HCT116 (cell line): ENCODE data around the gene SCGB3A2. TPM values are rescaled to one million over a fixed set of nuclear protein-coding genes. Genes with fewer than 3 reads are reported as not detected.
"Not testable (repeated sequence)": the region's sequence is repeated elsewhere in the genome, so short reads cannot be mapped to it uniquely, and the experiment has no call there.

Experiments used
- ATAC-seq: fragments of 200-7000 bp; cut with Tn5 transposase; 2 replicates; pipeline ENCODE4 v1.9.1; 2020; ENCODE audit warnings: mild to moderate bottlenecking, moderate library complexity
- BruUV-seq: library from RNA; stranded (reverse); fragments of 400-500 nt; replicated peaks from 2 replicates; lab custom pipeline; 2021; lab: Mats Ljungman, UMichigan
- CTCF ChIA-PET: fragments of 300-600 bp; sonication (Branson Sonifier 250); formaldehyde crosslinking; loops from one replicate; lab custom pipeline; 2021; ENCODE audit warnings: antibody characterized with exemption; lab: Charles Lee
- POLR2A ChIA-PET: fragments of 300-600, 350-600 bp; sonication (Branson Sonifier 250); formaldehyde crosslinking; loops from one replicate; lab custom pipeline; 2021; ENCODE audit warnings: antibody characterized with exemption; lab: Charles Lee
- RAD21 ChIA-PET, 2 experiments: fragments of 300-600 bp; sonication (Branson Sonifier 250); formaldehyde crosslinking; loops; one replicate each; lab custom pipeline; 2023; ENCODE audit warnings: low total read pairs in 2 of 2; ENCODE audit not compliant: uncharacterized antibody in 2 of 2, unreplicated experiment in 2 of 2, low non-redundant PET in 1 of 2; lab: Charles Lee
- DNase-seq: peaks from one replicate; pipeline ENCODE4 v3.0.0-alpha.2; 2010; ENCODE audit warnings: low read depth, low spot score
- H2AFZ ChIP-seq: fragments of 200-600 bp; shearing (Covaris generic), sonication (generic); 2 replicates; pipeline ENCODE4 v1.6.1; 2017; ENCODE audit warnings: low read depth, mixed run types, mixed read lengths, antibody characterized with exemption, low read length; ENCODE audit not compliant: poor library complexity, severe bottlenecking
- H3K27ac ChIP-seq: 2 replicates; pipeline ENCODE4 v1.5.1; 2012; ENCODE audit warnings: low read depth, low read length
- H3K27me3 ChIP-seq: fragments of 200-600 bp; sonication (generic); 2 replicates; pipeline ENCODE4 v1.6.1; 2016; ENCODE audit warnings: mixed run types, low read length, mixed read lengths; ENCODE audit not compliant: insufficient read depth
- H3K36me3 ChIP-seq, 2 experiments: fragments of 200-500 bp in 1 of 2; fragments of 200-600 bp in 1 of 2; sonication (Bioruptor generic) in 1 of 2; sonication (generic) in 1 of 2; 2 replicates each; pipeline versions ENCODE4 v1.5.1 to v1.6.1; 2014 to 2016; ENCODE audit warnings: low read length in 2 of 2, inconsistent platforms in 1 of 2, mixed read lengths in 1 of 2, mixed run types in 1 of 2; ENCODE audit not compliant: insufficient read depth in 2 of 2, control insufficient read depth in 1 of 2
- H3K4me1 ChIP-seq, 2 experiments: fragments of 200-600 bp in 1 of 2; sonication (generic) in 1 of 2; 2 replicates each; pipeline versions ENCODE4 v1.5.1 to v1.6.1; 2012 to 2017; ENCODE audit warnings: low read length in 2 of 2, inconsistent platforms in 1 of 2, mild to moderate bottlenecking in 1 of 2, mixed read lengths in 1 of 2, mixed run types in 1 of 2, moderate library complexity in 1 of 2; ENCODE audit not compliant: insufficient read depth in 2 of 2, control insufficient read depth in 1 of 2
- H3K4me2 ChIP-seq: fragments of 200-600 bp; sonication (generic); 2 replicates; pipeline ENCODE4 v1.6.1; 2017; ENCODE audit warnings: mixed run types, low read length, mixed read lengths
- H3K4me3 ChIP-seq, 2 experiments: fragments of 200-600 bp in 1 of 2; sonication (generic) in 1 of 2; replicated peaks in 1 of 2; 2 replicates each; pipeline ENCODE4 v1.5.1; 2011 to 2016; ENCODE audit warnings: low read length in 2 of 2, control low read depth in 1 of 2, low read depth in 1 of 2, mild to moderate bottlenecking in 1 of 2, mixed read lengths in 1 of 2, mixed run types in 1 of 2
- H3K79me2 ChIP-seq: fragments of 200-600 bp; sonication (generic); 2 replicates; pipeline ENCODE4 v1.6.1; 2017; ENCODE audit warnings: mild to moderate bottlenecking, mixed run types, low read length, moderate library complexity, mixed read lengths; ENCODE audit not compliant: insufficient read depth
- H3K9ac ChIP-seq: fragments of 200-600 bp; sonication (generic); 2 replicates; pipeline ENCODE4 v1.6.1; 2016; ENCODE audit warnings: low read length, mixed read lengths
- H3K9me2 ChIP-seq: fragments of 200-600 bp; sonication (generic), shearing (Covaris generic); 2 replicates; pipeline ENCODE4 v1.6.1; 2017; ENCODE audit warnings: mixed run types, mild to moderate bottlenecking, moderate library complexity; ENCODE audit not compliant: insufficient read depth
- H3K9me3 ChIP-seq, 2 experiments: fragments of 200-500 bp in 1 of 2; fragments of 200-600 bp in 1 of 2; sonication (Bioruptor generic) in 1 of 2; sonication (generic) in 1 of 2; 2 replicates each; pipeline ENCODE4 v1.6.1; 2014 to 2017; ENCODE audit warnings: low read length in 2 of 2, mixed read lengths in 2 of 2, inconsistent platforms in 1 of 2, low read depth in 1 of 2, mild to moderate bottlenecking in 1 of 2, mixed run types in 1 of 2, moderate library complexity in 1 of 2; ENCODE audit not compliant: control insufficient read depth in 1 of 2, insufficient read depth in 1 of 2
- H4K20me1 ChIP-seq: fragments of 200-600 bp; sonication (generic), shearing (Covaris generic); 2 replicates; pipeline ENCODE4 v1.6.1; 2017; ENCODE audit warnings: mixed run types, mild to moderate bottlenecking, moderate library complexity; ENCODE audit not compliant: insufficient read depth
- intact Hi-C: fragments of 100-400 bp; cut with micrococcal nuclease; formaldehyde crosslinking; loops from 2 replicates; pipeline ENCODE4 v1.10.0; 2022
- total RNA-seq: library from RNA; stranded (reverse); gene quantifications from one replicate; pipeline ENCODE4 v1.2.1, GENCODE V29; 2021; ENCODE audit not compliant: unreplicated experiment

The SCGB3A2 gene
- total RNA-seq, 1 experiment from 2014 or later = not detected

- H3K36me3 ChIP-seq, H3K27ac ChIP-seq, H4K20me1 ChIP-seq, H2AFZ ChIP-seq, H3K4me2 ChIP-seq, ATAC-seq, H3K27me3 ChIP-seq, H3K9me2 ChIP-seq, RAD21 ChIA-PET, H3K4me3 ChIP-seq, H3K79me2 ChIP-seq, H3K9ac ChIP-seq, H3K9me3 ChIP-seq, POLR2A ChIA-PET, BruUV-seq, CTCF ChIA-PET, DNase-seq, H3K4me1 ChIP-seq, intact Hi-C loops: not testable (repeated sequence)
Observed at GRCh38 chr5:147869892-147870291, 8.6 kb upstream of the SCGB3A2 start.

DNA sequence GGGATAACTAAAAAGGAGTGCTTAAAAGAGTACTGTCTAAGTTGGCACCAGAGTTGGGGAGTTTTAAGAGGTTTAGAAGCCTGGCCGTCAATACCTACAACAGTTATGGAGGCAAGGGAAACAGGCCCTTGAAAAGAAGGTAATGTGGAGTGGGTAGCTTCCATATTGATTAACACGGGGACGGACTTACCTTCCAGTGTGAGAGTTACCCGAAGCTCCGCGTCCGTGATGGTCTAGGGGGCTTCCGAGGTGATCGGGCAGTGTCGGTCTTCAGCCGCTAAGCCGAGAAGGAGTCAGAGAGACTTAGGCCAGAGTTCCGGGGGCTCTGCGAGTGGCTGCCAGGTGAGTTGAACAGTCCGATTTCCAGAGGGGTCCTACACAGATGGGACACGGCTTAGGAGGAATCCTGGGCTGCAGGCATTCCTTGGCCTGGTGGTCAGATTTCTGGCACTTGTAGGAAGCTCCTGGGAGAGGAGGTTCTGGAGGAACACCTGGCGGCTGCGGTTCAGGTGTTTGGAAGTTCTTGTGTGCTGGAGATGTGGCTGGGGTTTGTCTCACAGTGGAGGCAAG, 6.4 kb upstream of the SCGB3A2 start:
- H3K9me3 ChIP-seq, ATAC-seq, H3K36me3 ChIP-seq, H3K4me1 ChIP-seq, intact Hi-C loops, H3K4me2 ChIP-seq, RAD21 ChIA-PET, H3K27ac ChIP-seq, H3K9ac ChIP-seq, POLR2A ChIA-PET, H2AFZ ChIP-seq, H4K20me1 ChIP-seq, H3K4me3 ChIP-seq, H3K27me3 ChIP-seq, CTCF ChIA-PET, BruUV-seq, DNase-seq, H3K9me2 ChIP-seq, H3K79me2 ChIP-seq: not testable (repeated sequence)

DNA sequence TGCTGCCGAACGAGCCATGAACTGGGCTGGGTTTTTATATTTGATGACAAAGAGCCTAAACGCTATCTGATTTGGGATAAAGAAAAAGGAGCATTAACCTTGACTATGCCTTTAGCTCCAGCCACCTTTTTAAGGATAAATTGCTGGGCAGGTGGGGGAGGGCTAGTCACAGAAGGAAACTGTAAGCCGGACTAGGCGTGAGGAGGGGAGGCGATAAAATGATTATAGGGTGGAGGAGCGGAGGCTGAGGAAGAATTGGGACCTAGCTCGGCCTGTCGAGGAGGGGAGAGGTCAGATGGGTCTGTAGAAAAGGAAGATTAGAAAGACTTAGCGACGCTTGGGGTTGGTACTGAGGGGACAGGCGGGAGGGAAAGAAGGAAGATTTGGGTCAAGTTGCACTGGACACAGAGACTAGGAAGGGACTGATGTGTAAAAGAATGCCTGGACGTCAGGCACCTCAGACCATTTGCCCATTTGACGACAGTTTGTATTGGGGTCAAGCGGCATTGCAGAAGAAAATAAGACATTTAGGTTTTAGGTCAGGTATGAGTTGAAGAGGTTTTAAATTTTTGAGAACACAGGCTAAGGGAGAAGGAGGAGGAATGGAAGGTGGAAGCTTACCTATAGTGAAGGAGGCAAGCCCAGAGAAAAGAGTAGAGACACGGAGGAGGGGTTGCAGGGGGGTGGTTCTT, 5.6 kb upstream of the SCGB3A2 start:
- H3K9me3 ChIP-seq, DNase-seq, H3K9ac ChIP-seq, H2AFZ ChIP-seq, H3K36me3 ChIP-seq, H3K9me2 ChIP-seq, H3K4me1 ChIP-seq, H3K27me3 ChIP-seq, H3K27ac ChIP-seq, H3K4me3 ChIP-seq, ATAC-seq, CTCF ChIA-PET, H4K20me1 ChIP-seq, H3K79me2 ChIP-seq, BruUV-seq, intact Hi-C loops, H3K4me2 ChIP-seq, RAD21 ChIA-PET, POLR2A ChIA-PET: not testable (repeated sequence)

DNA sequence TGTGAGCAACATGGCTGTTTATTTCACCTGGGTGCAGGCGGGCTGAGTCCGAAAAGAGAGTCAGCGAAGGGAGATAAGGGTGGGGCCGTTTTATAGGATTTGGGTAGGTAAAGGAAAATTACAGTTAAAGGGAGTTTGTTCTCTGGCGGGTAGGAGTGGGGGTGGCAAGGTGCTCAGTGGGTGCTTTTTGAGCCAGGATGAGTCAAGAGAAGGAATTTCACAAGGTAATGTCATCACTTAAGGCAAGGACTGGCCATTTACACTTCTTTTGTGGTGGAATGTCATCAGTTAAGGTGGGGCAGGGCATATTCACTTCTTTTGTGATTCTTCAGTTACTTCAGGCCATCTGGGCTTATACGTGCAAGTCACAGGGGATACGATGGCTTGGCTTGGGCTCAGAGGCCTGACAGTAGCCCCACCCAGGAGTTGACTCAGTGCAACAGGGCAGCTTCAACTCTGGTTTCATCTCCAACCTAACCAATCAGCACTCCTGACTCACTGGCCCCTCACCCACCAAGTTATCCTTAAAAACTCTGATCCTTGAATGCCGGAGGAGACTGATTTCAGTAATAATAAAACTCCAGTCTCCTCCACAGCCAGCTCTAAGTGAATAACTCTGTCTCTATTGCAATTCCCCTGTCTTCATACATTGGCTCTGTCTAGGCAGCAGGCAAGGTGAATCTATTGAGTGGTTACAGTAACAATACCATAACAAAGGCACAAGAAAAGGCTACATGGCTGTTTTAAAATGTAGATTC, 4.2 kb upstream of the SCGB3A2 start:
- POLR2A ChIA-PET, RAD21 ChIA-PET, H3K79me2 ChIP-seq, CTCF ChIA-PET, BruUV-seq, H3K4me1 ChIP-seq, H3K36me3 ChIP-seq, H3K9ac ChIP-seq, H3K4me3 ChIP-seq, H3K9me3 ChIP-seq, ATAC-seq, H2AFZ ChIP-seq, H3K4me2 ChIP-seq, intact Hi-C loops, H4K20me1 ChIP-seq, H3K9me2 ChIP-seq, DNase-seq, H3K27ac ChIP-seq: not testable (repeated sequence)
- H3K27me3 ChIP-seq = 0 out of 2 replicates have a peak, but pooled peaks cover 12% of the 10 kb centered on the region
